CD4-positive, alpha-beta T cell (primary cell): Measurements from ENCODE around the gene DNAH11. TPM values are rescaled to one million over a fixed set of nuclear protein-coding genes. Genes with fewer than 3 reads are reported as not detected.
"Not testable (repeated sequence)": the region's sequence is repeated elsewhere in the genome, so short reads cannot be mapped to it uniquely, and the experiment has no call there.

Experiments used
- ATAC-seq: fragments of 200-7000 bp; cut with Tn5 transposase; one replicate; pipeline ENCODE4 v1.10.0; 2022; ENCODE audit warnings: mild to moderate bottlenecking; ENCODE audit not compliant: poor library complexity
- CTCF ChIA-PET: fragments of 350-600 bp; sonication (Branson Sonifier 250); formaldehyde crosslinking; loops from one replicate; lab custom pipeline; 2021; ENCODE audit warnings: antibody characterized with exemption, inconsistent platforms; lab: Charles Lee
- POLR2A ChIA-PET: fragments of 350-600 bp; sonication (Branson Sonifier 250); formaldehyde crosslinking; loops from one replicate; lab custom pipeline; 2021; ENCODE audit warnings: antibody characterized with exemption, inconsistent platforms; lab: Charles Lee
- DNase-seq, 14 experiments: peaks; one replicate each; pipeline ENCODE4 v3.0.0-alpha.2; 2013 to 2020; ENCODE audit warnings: mixed read lengths in 2 of 14
- H3K27ac ChIP-seq, 2 donors: one replicate each; pipeline versions ENCODE4 v1.5.1 to v1.7.0; 2013; ENCODE audit warnings: low read length in 2 of 2, low read depth in 1 of 2, mild to moderate bottlenecking in 1 of 2
- H3K27me3 ChIP-seq, 2 experiments: 1 replicate in 1 of 2; 2 replicates in 1 of 2; pipeline versions ENCODE4 v1.6.1 to v1.7.0; 2013; ENCODE audit warnings: low read length in 2 of 2, control low read depth in 1 of 2, mild to moderate bottlenecking in 1 of 2, moderate library complexity in 1 of 2; ENCODE audit not compliant: insufficient read depth in 2 of 2, control insufficient read depth in 1 of 2
- H3K36me3 ChIP-seq: one replicate; pipeline ENCODE4 v1.6.1; 2013; ENCODE audit warnings: low read length, control low read depth; ENCODE audit not compliant: insufficient read depth
- H3K4me1 ChIP-seq: one replicate; pipeline ENCODE4 v1.6.1; 2013; ENCODE audit warnings: low read length, control low read depth; ENCODE audit not compliant: insufficient read depth
- H3K4me3 ChIP-seq: one replicate; pipeline ENCODE4 v1.5.1; 2013; ENCODE audit warnings: mild to moderate bottlenecking, low read length, moderate library complexity
- H3K9me3 ChIP-seq, 2 experiments: 1 replicate in 1 of 2; 2 replicates in 1 of 2; pipeline versions ENCODE4 v1.6.1 to v1.7.0; 2013; ENCODE audit warnings: low read length in 2 of 2, mild to moderate bottlenecking in 2 of 2, control low read depth in 1 of 2, moderate library complexity in 1 of 2; ENCODE audit not compliant: control insufficient read depth in 1 of 2, insufficient read depth in 1 of 2
- H3K27ac Mint-ChIP-seq: one replicate; pipeline ENCODE4 v1.8.0; 2020; ENCODE audit warnings: mixed read lengths
- H3K27me3 Mint-ChIP-seq: one replicate; pipeline ENCODE4 v1.8.0; 2021; ENCODE audit warnings: mixed read lengths
- H3K36me3 Mint-ChIP-seq: one replicate; pipeline ENCODE4 v1.8.0; 2021; ENCODE audit warnings: low read depth, mixed read lengths
- H3K4me1 Mint-ChIP-seq: one replicate; pipeline ENCODE4 v1.8.0; 2021; ENCODE audit warnings: low read depth, mixed read lengths
- H3K4me3 Mint-ChIP-seq: one replicate; pipeline ENCODE4 v1.8.0; 2020; ENCODE audit warnings: mild to moderate bottlenecking, mixed read lengths
- H3K9me3 Mint-ChIP-seq: one replicate; pipeline ENCODE4 v1.8.0; 2020; ENCODE audit warnings: mixed read lengths
- intact Hi-C, 2 experiments: fragments of 100-400 bp; cut with DNase I in 1 of 2; cut with micrococcal nuclease in 1 of 2; formaldehyde crosslinking; loops; one replicate each; pipeline versions ENCODE4 v1.15.1 to v1.9.0; 2023 to 2025; cut with DNase I, micrococcal nuclease
- total RNA-seq, 174 experiments: library from RNA in 2 of 174; stranded (reverse) in 2 of 174; gene quantifications; one replicate each; pipeline ENCODE4 v1.2.3 and lab custom pipeline; 2021 to 2026
- TF ChIP-seq, protein P1 (sequence below): fragments of 200-600 bp; IDR thresholded peaks from one replicate; pipeline ENCODE4 v1.8.0; 2022; ENCODE audit warnings: antibody characterized with exemption, mild to moderate bottlenecking

DNAH11 gene
- total RNA-seq, 2 experiments from 2014 or later: 0.11 TPM; not detected in 1

- no peak overlapping the region for H3K27ac ChIP-seq
- H3K27ac Mint-ChIP-seq: no peak overlapping the region
- no peaks in the 10 kb centered on the region for H3K27me3 ChIP-seq
- H3K9me3 Mint-ChIP-seq: no peaks in the 10 kb centered on the region
- H3K36me3 Mint-ChIP-seq: no peaks in the 10 kb centered on the region
- H3K4me1 Mint-ChIP-seq: no peaks in the 10 kb centered on the region
- H3K4me1 ChIP-seq: no peaks in the 10 kb centered on the region
- H3K27me3 Mint-ChIP-seq: no peaks in the 10 kb centered on the region
- no peak overlapping the region for H3K4me3 ChIP-seq
- TF ChIP-seq, protein P1, sequence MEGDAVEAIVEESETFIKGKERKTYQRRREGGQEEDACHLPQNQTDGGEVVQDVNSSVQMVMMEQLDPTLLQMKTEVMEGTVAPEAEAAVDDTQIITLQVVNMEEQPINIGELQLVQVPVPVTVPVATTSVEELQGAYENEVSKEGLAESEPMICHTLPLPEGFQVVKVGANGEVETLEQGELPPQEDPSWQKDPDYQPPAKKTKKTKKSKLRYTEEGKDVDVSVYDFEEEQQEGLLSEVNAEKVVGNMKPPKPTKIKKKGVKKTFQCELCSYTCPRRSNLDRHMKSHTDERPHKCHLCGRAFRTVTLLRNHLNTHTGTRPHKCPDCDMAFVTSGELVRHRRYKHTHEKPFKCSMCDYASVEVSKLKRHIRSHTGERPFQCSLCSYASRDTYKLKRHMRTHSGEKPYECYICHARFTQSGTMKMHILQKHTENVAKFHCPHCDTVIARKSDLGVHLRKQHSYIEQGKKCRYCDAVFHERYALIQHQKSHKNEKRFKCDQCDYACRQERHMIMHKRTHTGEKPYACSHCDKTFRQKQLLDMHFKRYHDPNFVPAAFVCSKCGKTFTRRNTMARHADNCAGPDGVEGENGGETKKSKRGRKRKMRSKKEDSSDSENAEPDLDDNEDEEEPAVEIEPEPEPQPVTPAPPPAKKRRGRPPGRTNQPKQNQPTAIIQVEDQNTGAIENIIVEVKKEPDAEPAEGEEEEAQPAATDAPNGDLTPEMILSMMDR: no peak
- CTCF ChIA-PET: no interaction called here
- no peak overlapping the region for H3K4me3 Mint-ChIP-seq
- POLR2A ChIA-PET: no interaction called here
- intact Hi-C loops: no loop called here
- DNase-seq (no peak), ATAC-seq (no peak)
- H3K9me3 ChIP-seq: no peaks in the 10 kb centered on the region
- no peaks in the 10 kb centered on the region for H3K36me3 ChIP-seq
These were observed 187.6 kb downstream of the DNAH11 start for GRCh38 chr7:21730399-21730798.

DNA sequence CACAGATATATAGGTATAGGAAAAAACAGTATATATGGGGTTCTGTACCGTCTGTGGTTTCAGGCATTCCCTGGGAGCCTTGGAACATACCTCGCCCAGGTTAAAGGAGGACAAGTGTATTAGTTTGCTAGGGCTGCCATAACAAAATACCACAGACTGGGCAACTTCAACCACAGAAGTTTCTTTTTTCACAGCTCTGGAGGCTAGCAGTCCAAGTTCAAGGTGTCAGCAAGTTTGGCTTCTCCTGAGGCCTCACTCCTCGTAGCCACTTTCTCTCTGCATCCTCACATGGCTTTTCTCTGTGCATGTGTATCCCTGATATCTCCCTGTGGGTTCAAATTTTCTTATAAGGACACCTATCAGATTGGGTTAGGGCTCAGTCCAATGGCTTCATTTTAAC is 189.1 kb downstream of the DNAH11 start:
- no peak for ATAC-seq
- Mint-ChIP-seq H3K4me3 (no peak overlapping the region), H3K27me3 (no peaks in the 10 kb centered on the region), H3K4me1 (no peaks in the 10 kb centered on the region), H3K9me3 (no peaks in the 10 kb centered on the region), H3K36me3 (no peaks in the 10 kb centered on the region), H3K27ac (no peak overlapping the region)
- Histone ChIP-seq H3K27ac (no peak overlapping the region), H3K4me3 (no peak overlapping the region), H3K36me3 (no peaks in the 10 kb centered on the region), H3K27me3 (no peaks in the 10 kb centered on the region), H3K4me1 (no peaks in the 10 kb centered on the region), H3K9me3 (no peaks in the 10 kb centered on the region)
- POLR2A ChIA-PET: no interaction called here
- CTCF ChIA-PET: no interaction called here
- intact Hi-C loops: no loop called here
- DNase-seq: no peak
- TF ChIP-seq, protein P1: no peak

GRCh38 chr7:21732956-21733355 is 190.1 kb downstream of the DNAH11 start:
- H3K36me3 ChIP-seq, H3K4me3 ChIP-seq, H3K9me3 ChIP-seq, CTCF ChIA-PET, H3K36me3 Mint-ChIP-seq, H3K9me3 Mint-ChIP-seq, DNase-seq, ATAC-seq, H3K27me3 Mint-ChIP-seq, intact Hi-C loops, H3K4me1 ChIP-seq, H3K4me1 Mint-ChIP-seq, H3K4me3 Mint-ChIP-seq, POLR2A ChIA-PET, H3K27me3 ChIP-seq, H3K27ac ChIP-seq, H3K27ac Mint-ChIP-seq: not testable (repeated sequence)

DNA sequence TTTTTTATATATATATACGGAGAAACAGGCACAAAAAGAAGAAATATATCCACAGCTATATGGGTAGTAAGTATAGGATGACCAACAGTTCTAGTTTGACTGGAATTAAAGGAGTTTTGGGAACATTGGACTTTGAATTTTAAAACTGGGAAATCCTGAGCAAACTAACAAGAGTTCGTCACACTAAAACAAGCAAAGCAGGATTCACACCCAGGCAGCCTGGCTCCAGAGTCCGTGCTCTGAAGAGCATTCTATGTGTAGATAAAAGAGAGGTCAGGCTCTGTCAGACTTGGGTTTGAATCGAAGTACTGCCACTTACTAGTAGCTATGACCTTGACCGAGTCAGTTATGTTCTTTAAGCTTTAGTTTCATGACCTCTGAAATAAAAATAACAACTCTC is 191.0 kb downstream of the DNAH11 start:
- no peak overlapping the region for H3K27ac Mint-ChIP-seq
- no peak overlapping the region for H3K4me3 Mint-ChIP-seq
- no peaks in the 10 kb centered on the region for H3K4me1 ChIP-seq
- ChIA-PET POLR2A (no interaction called here), CTCF (no interaction called here)
- ATAC-seq: no peak
- H3K27me3 ChIP-seq: no peaks in the 10 kb centered on the region
- H3K27ac ChIP-seq: no peak overlapping the region
- no peaks in the 10 kb centered on the region for H3K36me3 Mint-ChIP-seq
- H3K27me3 Mint-ChIP-seq: no peaks in the 10 kb centered on the region
- no peaks in the 10 kb centered on the region for H3K9me3 Mint-ChIP-seq
- H3K4me1 Mint-ChIP-seq: no peaks in the 10 kb centered on the region
- TF ChIP-seq, protein P1: no peak
- H3K9me3 ChIP-seq: no peaks in the 10 kb centered on the region
- DNase-seq: no peak
- intact Hi-C loops: no loop called here
- H3K36me3 ChIP-seq: no peaks in the 10 kb centered on the region
- H3K4me3 ChIP-seq: no peak overlapping the region
